Stimulated activated naive B cell treated with anti-CD40 and anti-IgM and Interleukin-4, amounts not matched to agents 10 μg/mL and 1 μg/mL and 100 μg/mL, for 72 hours (primary cell): ENCODE results near the gene NOL4L.

Experiments
- ATAC-seq, 2 donors: fragments of 150-1000 bp; cut with Tn5 transposase; replicated peaks; 2 replicates each; pipeline ENCODE4 v1.10.0; 2021; ENCODE audit warnings: moderate library complexity in 1 of 2
- DNase-seq: peaks from one replicate; pipeline ENCODE4 v3.0.0; 2021
- H3K27ac Mint-ChIP-seq: one replicate; pipeline ENCODE4 v1.8.0; 2022; ENCODE audit warnings: mild to moderate bottlenecking, mixed read lengths
- H3K27me3 Mint-ChIP-seq, 2 donors: one replicate each; pipeline ENCODE4 v1.8.0; 2022; ENCODE audit warnings: mixed read lengths in 2 of 2
- H3K36me3 Mint-ChIP-seq, 2 donors: one replicate each; pipeline ENCODE4 v1.8.0; 2022; ENCODE audit warnings: mixed read lengths in 2 of 2, mild to moderate bottlenecking in 1 of 2
- H3K4me1 Mint-ChIP-seq, 2 donors: one replicate each; pipeline ENCODE4 v1.8.0; 2022; ENCODE audit warnings: mixed read lengths in 2 of 2, mild to moderate bottlenecking in 1 of 2
- H3K4me3 Mint-ChIP-seq, 2 donors: one replicate each; pipeline ENCODE4 v1.8.0; 2022; ENCODE audit warnings: mild to moderate bottlenecking in 2 of 2, mixed read lengths in 2 of 2, moderate library complexity in 1 of 2
- H3K9me3 Mint-ChIP-seq, 2 donors: one replicate each; pipeline ENCODE4 v1.8.0; 2022; ENCODE audit warnings: mixed read lengths in 2 of 2, mild to moderate bottlenecking in 1 of 2

Gene NOL4L

DNA sequence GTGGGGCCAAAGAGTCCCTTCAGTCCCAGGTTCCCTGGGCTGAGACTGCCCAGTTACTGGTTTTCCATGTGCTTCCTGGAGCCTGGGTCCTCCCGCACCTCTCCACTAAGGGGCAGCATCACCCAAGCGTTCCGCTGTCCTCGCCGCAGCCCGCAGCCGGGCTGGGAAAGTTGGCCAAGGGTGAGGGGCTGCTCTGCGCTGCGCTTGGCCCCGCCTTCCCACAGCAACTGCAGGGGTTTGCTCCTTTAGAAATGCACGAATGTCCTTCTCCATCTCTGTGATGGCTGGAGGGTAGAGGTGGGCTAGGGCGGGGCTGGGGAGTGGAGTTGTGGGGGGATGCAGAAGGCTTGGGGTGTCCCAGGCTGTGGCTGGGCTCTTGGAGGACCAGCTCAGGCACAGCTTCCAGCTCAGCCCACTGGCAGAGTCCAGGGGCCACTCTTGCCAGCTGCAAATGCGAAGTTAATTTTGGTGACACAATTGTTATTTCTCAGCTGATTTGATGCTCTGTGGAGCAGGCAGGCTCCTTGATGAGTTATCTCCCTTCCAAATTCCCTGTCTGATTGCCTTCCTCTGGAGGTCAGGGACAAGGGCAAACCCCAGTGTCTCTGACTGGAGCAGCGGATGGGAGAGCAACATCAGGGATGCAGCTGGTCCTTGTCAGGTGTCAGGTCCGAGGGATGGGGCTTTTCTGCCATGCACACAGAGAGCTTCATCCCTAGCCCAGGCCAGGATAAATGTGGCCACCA lies 63.2 kb downstream of the NOL4L start:
- DNase-seq (no peak), ATAC-seq (peak; percentile 70 to 72)
- H3K4me1 Mint-ChIP-seq = peaks cover 32 to 35% of the 10 kb centered on the region in 2 donors
- no peaks in the 10 kb centered on the region for H3K27me3 Mint-ChIP-seq
- no peak overlapping the region for H3K27ac Mint-ChIP-seq
- H3K9me3 Mint-ChIP-seq = no peaks in the 10 kb centered on the region
- peaks cover 0 to 8% of the 10 kb centered on the region in 2 donors for H3K36me3 Mint-ChIP-seq
- no peak overlapping the region for H3K4me3 Mint-ChIP-seq

DNA sequence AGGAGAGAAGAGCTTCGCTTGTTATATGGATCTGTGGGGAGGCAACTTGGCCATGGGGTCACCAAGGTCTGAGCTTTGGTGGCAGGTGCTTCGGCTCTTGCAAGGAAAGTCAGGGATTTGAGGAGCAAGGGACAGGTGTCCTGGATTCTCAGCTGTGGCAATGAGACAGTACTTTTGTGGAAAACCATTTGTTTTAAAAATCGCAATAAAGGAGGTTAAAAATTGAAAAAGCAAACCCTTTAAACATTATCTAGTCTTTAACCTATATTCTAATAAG lies 64.3 kb downstream of the NOL4L start:
- Mint-ChIP-seq H3K36me3 (peaks cover 0 to 4% of the 10 kb centered on the region in 2 donors), H3K27me3 (no peaks in the 10 kb centered on the region), H3K9me3 (no peaks in the 10 kb centered on the region), H3K4me3 (no peak overlapping the region), H3K27ac (no peak overlapping the region), H3K4me1 (peaks cover 24 to 25% of the 10 kb centered on the region in 2 donors)
- ATAC-seq (no peak), DNase-seq (no peak)

- Mint-ChIP-seq H3K27me3 (no peaks in the 10 kb centered on the region), H3K4me3 (no peak overlapping the region), H3K4me1 (peaks cover 20 to 23% of the 10 kb centered on the region in 2 donors), H3K9me3 (no peaks in the 10 kb centered on the region), H3K36me3 (peaks cover 0 to 6% of the 10 kb centered on the region in 2 donors), H3K27ac (no peak overlapping the region)
- DNase-seq = no peak
- ATAC-seq = no peak
These were observed 65.8 kb downstream of the NOL4L start for GRCh38 chr20:32519381-32519730.

DNA sequence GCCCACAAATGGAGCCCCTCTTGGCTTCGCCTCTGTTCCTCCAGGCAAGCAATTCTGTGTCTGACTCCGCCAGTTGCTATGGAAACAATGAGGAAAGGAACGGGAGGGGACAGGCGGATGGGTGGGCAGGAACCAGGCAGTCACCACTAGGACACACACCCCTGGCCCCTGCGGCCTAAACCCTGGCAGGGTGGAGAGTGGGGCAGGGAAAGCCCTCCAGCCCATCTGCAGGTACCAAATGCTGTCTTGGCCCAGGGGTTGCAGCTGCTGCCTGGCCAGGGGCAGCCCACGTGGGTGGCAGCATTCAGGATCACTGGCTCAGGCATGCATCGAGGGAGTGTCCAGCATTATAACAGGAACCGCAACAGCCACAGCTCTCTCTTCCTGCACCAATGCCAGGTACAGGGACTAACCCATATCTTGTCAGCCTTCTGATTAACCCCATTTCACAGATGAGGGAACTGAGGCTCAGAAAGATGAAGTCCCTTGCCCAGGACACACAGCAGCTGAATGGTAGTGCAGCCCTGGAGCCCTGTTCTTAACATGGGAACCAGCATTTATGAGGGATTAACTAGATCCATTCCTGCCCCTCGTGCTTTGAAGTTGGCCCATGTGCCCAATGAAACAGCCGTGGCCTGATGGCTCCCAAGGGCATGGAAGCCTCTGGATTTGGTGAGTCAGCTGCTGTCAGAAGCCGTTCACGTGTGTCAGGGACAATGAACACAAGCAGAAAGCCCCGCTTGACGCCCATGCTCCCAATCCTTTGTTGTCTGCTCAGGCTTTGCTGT lies 66.3 kb downstream of the NOL4L start:
- ATAC-seq = no peak
- Mint-ChIP-seq H3K27me3 (no peaks in the 10 kb centered on the region), H3K27ac (no peak overlapping the region), H3K4me1 (peaks cover 17 to 23% of the 10 kb centered on the region in 2 donors), H3K9me3 (no peaks in the 10 kb centered on the region), H3K36me3 (peaks cover 0 to 5% of the 10 kb centered on the region in 2 donors), H3K4me3 (no peak overlapping the region)
- DNase-seq = no peak

DNA sequence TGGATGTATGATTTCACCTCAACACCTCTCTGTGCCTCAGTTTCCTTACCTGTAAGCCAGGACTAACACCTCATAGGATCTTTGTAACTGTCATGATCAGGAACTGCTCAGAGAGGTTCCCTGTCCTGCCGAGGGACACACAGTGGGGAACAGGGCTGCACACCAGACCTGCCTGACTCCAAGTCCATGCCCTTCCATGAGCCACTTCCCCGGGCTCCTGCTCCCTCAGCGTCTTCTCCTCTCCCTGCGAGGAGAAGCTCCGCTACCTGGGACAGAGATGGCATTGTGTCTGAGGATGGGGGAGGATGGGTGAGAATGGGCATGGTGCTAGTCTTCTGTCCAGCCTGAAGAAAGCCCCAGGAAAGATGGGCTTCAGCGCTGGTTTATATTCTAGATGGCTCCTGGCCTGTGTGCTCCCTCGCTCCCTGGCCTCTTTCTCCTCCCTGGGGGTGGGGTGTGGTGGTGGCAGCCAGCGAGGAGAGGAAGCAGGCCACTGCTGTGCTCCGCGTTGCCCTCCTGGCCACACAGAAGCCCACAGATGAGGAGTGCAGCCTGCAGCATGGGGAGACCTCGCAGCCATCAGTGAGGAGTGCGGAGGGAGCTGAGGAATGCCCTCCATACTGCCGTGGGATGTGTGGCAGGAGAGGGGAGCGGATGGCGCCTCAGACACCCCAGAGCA lies 67.1 kb downstream of the NOL4L start:
- Mint-ChIP-seq H3K27me3 (no peaks in the 10 kb centered on the region), H3K9me3 (no peaks in the 10 kb centered on the region), H3K4me3 (no peak overlapping the region), H3K4me1 (peaks cover 13 to 19% of the 10 kb centered on the region in 2 donors), H3K36me3 (peaks cover 0 to 5% of the 10 kb centered on the region in 2 donors), H3K27ac (no peak overlapping the region)
- no peak for DNase-seq
- ATAC-seq = no peak

DNA sequence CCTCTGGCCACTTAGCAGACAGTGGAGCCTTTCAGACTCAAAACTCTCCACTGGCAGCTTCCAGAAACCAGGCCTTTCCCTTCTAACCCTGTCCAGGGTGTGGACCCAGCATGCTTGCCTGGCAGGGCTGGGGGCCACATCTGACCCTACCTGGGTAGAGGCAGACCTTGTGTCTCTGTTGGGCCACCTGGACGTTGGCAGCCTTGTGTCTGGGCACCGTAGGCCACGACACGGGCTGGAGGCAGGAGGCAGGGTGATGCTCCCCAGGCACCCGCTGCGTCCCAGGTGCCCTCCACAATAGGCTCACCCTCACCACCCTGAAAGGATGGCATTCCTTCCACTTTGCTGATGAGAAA lies 67.6 kb downstream of the NOL4L start:
- H3K27ac Mint-ChIP-seq = no peak overlapping the region
- H3K36me3 Mint-ChIP-seq = peaks cover 0 to 5% of the 10 kb centered on the region in 2 donors
- no peak for ATAC-seq
- no peak for DNase-seq
- no peaks in the 10 kb centered on the region for H3K9me3 Mint-ChIP-seq
- peaks cover 9 to 13% of the 10 kb centered on the region in 2 donors for H3K4me1 Mint-ChIP-seq
- H3K4me3 Mint-ChIP-seq = no peak overlapping the region
- no peaks in the 10 kb centered on the region for H3K27me3 Mint-ChIP-seq

- DNase-seq (no peak), ATAC-seq (no peak)
- Mint-ChIP-seq H3K9me3 (no peaks in the 10 kb centered on the region), H3K27me3 (no peaks in the 10 kb centered on the region), H3K27ac (no peak overlapping the region), H3K36me3 (peaks cover 0 to 5% of the 10 kb centered on the region in 2 donors), H3K4me1 (peaks cover 5 to 13% of the 10 kb centered on the region in 2 donors), H3K4me3 (no peak overlapping the region)
These were observed 68.3 kb downstream of the NOL4L start for GRCh38 chr20:32516583-32517517.

GRCh38 chr20:32515631-32516101 lies 69.5 kb downstream of the NOL4L start:
- no peaks in the 10 kb centered on the region for H3K27me3 Mint-ChIP-seq
- DNase-seq = no peak
- H3K36me3 Mint-ChIP-seq = peaks cover 0 to 5% of the 10 kb centered on the region in 2 donors
- ATAC-seq = no peak
- no peak overlapping the region for H3K4me3 Mint-ChIP-seq
- peak overlapping the region; percentile 31 for H3K27ac Mint-ChIP-seq
- H3K9me3 Mint-ChIP-seq = no peaks in the 10 kb centered on the region
- H3K4me1 Mint-ChIP-seq = peaks cover 2 to 15% of the 10 kb centered on the region in 2 donors

GRCh38 chr20:32514760-32515159 lies 70.4 kb downstream of the NOL4L start:
- Mint-ChIP-seq H3K36me3 (peaks cover 0 to 5% of the 10 kb centered on the region in 2 donors), H3K4me3 (no peak overlapping the region), H3K9me3 (no peaks in the 10 kb centered on the region), H3K4me1 (peaks cover 8 to 24% of the 10 kb centered on the region in 2 donors), H3K27me3 (no peaks in the 10 kb centered on the region), H3K27ac (no peak overlapping the region)
- DNase-seq (no peak), ATAC-seq (no peak)

DNA sequence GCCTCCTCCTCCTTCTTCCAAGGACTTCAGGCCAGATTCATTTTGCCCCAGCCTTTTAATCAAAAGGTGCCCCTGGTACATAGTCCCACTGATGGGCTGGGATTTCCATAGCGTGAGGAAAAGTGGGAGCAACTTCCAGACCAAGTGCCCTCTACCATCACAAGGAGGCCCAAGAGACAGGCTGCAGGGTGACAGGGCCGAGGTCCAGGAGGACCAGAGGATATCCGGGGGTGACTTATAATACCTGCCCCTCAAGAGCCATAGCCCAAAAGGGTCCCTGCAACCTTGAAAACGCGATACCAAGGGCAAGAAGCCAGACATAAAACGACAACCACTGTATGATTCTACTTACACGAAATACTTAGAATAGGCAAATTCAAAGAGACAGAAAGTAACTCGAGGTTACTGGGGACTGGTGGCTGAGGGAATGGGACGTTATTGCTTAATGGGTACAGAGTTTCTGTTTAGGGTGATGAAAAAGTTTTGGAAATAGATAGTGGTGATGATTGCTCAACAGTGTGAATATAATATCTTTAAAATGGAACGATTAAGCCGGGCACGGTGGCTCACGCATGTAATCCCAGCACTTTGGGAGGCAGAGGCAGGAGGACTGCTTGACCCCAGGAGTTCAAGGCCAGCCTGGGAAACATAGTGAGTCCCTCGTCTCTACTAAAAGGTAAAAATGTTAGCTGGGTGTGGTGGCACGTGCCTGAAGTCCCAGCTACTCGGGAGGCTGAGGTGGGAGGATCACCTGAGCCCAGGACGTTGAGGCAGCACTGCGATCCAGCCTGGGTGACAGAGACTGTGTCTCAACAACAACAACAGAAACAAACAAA lies 71.9 kb downstream of the NOL4L start:
- no peaks in the 10 kb centered on the region for H3K9me3 Mint-ChIP-seq
- no peak overlapping the region for H3K27ac Mint-ChIP-seq
- no peaks in the 10 kb centered on the region for H3K27me3 Mint-ChIP-seq
- peaks cover 20 to 40% of the 10 kb centered on the region in 2 donors for H3K4me1 Mint-ChIP-seq
- H3K36me3 Mint-ChIP-seq = peaks cover 0 to 5% of the 10 kb centered on the region in 2 donors
- H3K4me3 Mint-ChIP-seq = no peak overlapping the region
- ATAC-seq = no peak
- no peak for DNase-seq

GRCh38 chr20:32512047-32512385 lies 73.1 kb downstream of the NOL4L start:
- Mint-ChIP-seq H3K4me1 (peaks cover 21 to 41% of the 10 kb centered on the region in 2 donors), H3K36me3 (peaks cover 0 to 5% of the 10 kb centered on the region in 2 donors), H3K27me3 (no peaks in the 10 kb centered on the region), H3K27ac (no peak overlapping the region), H3K9me3 (no peaks in the 10 kb centered on the region), H3K4me3 (no peak overlapping the region)
- DNase-seq = no peak
- no peak for ATAC-seq

GRCh38 chr20:32511358-32512046 lies 73.6 kb downstream of the NOL4L start:
- Mint-ChIP-seq H3K4me1 (peaks cover 21 to 41% of the 10 kb centered on the region in 2 donors), H3K36me3 (peaks cover 0 to 5% of the 10 kb centered on the region in 2 donors), H3K27me3 (no peaks in the 10 kb centered on the region), H3K4me3 (no peak overlapping the region), H3K27ac (peak overlapping the region; percentile 47), H3K9me3 (no peaks in the 10 kb centered on the region)
- ATAC-seq (no peak), DNase-seq (no peak)
